Tibial nerve (tissue), 4 donors: ENCODE data around the gene SYNE3. TPM values are rescaled to one million over a fixed set of nuclear protein-coding genes. Genes with fewer than 3 reads are reported as not detected.

ENCODE experiments used
- DNase-seq, 2 donors: peaks; one replicate each; pipeline ENCODE4 v3.0.0-alpha.2; 2019; ENCODE audit warnings: low spot score in 2 of 2
- H3K27ac ChIP-seq, 4 donors: fragments of 200-600 bp; sonication (generic) in 3 of 4; one replicate each; pipeline ENCODE4 v1.5.1; 2017 to 2019; ENCODE audit warnings: mild to moderate bottlenecking in 1 of 4
- H3K27me3 ChIP-seq, 2 donors: fragments of 200-600 bp; sonication (generic) in 1 of 2; one replicate each; pipeline versions ENCODE4 v1.5.1 to v1.6.0; 2017 to 2019
- H3K36me3 ChIP-seq, 3 donors: fragments of 200-600 bp; sonication (generic); one replicate each; pipeline ENCODE4 v1.5.1; 2018 to 2019
- H3K4me1 ChIP-seq, 4 donors: fragments of 200-600 bp; sonication (generic) in 3 of 4; one replicate each; pipeline ENCODE4 v1.5.1; 2017 to 2019
- H3K4me3 ChIP-seq, 4 donors: fragments of 200-600 bp; sonication (generic) in 3 of 4; one replicate each; pipeline ENCODE4 v1.5.1; 2017 to 2019; ENCODE audit warnings: mild to moderate bottlenecking in 1 of 4, moderate library complexity in 1 of 4
- H3K9me3 ChIP-seq, 4 donors: fragments of 200-600 bp; sonication (generic) in 3 of 4; one replicate each; pipeline ENCODE4 v1.5.1; 2017 to 2019
- CTCF ChIP-seq, 5 experiments: fragments of 200-600 bp in 3 of 5; fragments of 450-650 bp in 2 of 5; sonication (generic) in 3 of 5; IDR thresholded peaks; one replicate each; pipeline ENCODE4 v1.5.1; 2016 to 2019; ENCODE audit warnings: antibody characterized with exemption in 5 of 5, mild to moderate bottlenecking in 3 of 5, moderate library complexity in 2 of 5
- EP300 ChIP-seq, 2 donors: sonication (generic); formaldehyde crosslinking; IDR thresholded peaks; one replicate each; pipeline ENCODE4 v1.6.1; 2017; ENCODE audit warnings: antibody characterized with exemption in 2 of 2, mild to moderate bottlenecking in 1 of 2
- POLR2A ChIP-seq, 2 donors: fragments of 450-650 bp; IDR thresholded peaks; one replicate each; pipeline ENCODE4 v1.6.1; 2017; ENCODE audit warnings: antibody characterized with exemption in 2 of 2, mild to moderate bottlenecking in 2 of 2, moderate library complexity in 2 of 2
- WGBS, 2 donors: methylation state at CpG; one replicate each; pipeline ENCODE4 v1.1.5; 2018; 5-methylcytosine and 5-hydroxymethylcytosine counted together
- total RNA-seq, 4 donors: library from RNA; depleted of rRNA; stranded (reverse); fragments of >200 nt; gene quantifications; one replicate each; pipeline ENCODE4 v1.1.0, GENCODE V29; 2016

The SYNE3 gene
- total RNA-seq, 4 donors from 2014 or later: 71.0 to 106 (median 87.5) TPM

- Histone ChIP-seq H3K27ac (peak overlapping the region; percentile 71 to 94 (median 84)), H3K36me3 (no peaks in the 10 kb centered on the region), H3K4me3 (peak overlapping the region in 1 of 4 donors; percentile 4), H3K27me3 (no peaks in the 10 kb centered on the region), H3K9me3 (no peaks in the 10 kb centered on the region), H3K4me1 (peaks cover 4 to 99% (median 79%) of the 10 kb centered on the region in 4 donors)
- DNase-seq: no peak
- 41 to 53% methylated on average over 13 to 14 of the region's 14 CpGs for WGBS, 2 donors
- TF ChIP-seq POLR2A (IDR thresholded peaks at IDR 0.05) (no peak), CTCF (IDR thresholded peaks at IDR 0.05) (no peak), EP300 (IDR thresholded peaks at IDR 0.05) (no peak)
Measured at GRCh38 chr14:95500201-95500681, 16.2 kb downstream of the SYNE3 start.

GRCh38 chr14:95499354-95499750, 17.1 kb downstream of the SYNE3 start:
- no peak for TF ChIP-seq EP300 (IDR thresholded peaks at IDR 0.05)
- no peak for TF ChIP-seq CTCF (IDR thresholded peaks at IDR 0.05)
- no peak for TF ChIP-seq POLR2A (IDR thresholded peaks at IDR 0.05)
- Histone ChIP-seq H3K27me3 (no peaks in the 10 kb centered on the region), H3K36me3 (no peaks in the 10 kb centered on the region), H3K4me1 (peaks cover 4 to 99% (median 83%) of the 10 kb centered on the region in 4 donors), H3K9me3 (no peaks in the 10 kb centered on the region), H3K27ac (peak overlapping the region; percentile 54 to 94 (median 78)), H3K4me3 (no peak overlapping the region)
- no peak for DNase-seq
- WGBS, 2 donors: 23 to 30% methylated on average over 1 of the region's 1 CpG

- H3K4me3 ChIP-seq: peak overlapping the region in 1 of 4 donors; percentile 8
- no peak for TF ChIP-seq POLR2A (IDR thresholded peaks at IDR 0.05)
- TF ChIP-seq EP300 (IDR thresholded peaks at IDR 0.05): peak in 1 of 2 donors; percentile 26
- no peak for TF ChIP-seq CTCF (IDR thresholded peaks at IDR 0.05)
- 26 to 42% methylated on average over 9 of the region's 9 CpGs for WGBS, 2 donors
- no peaks in the 10 kb centered on the region for H3K9me3 ChIP-seq
- H3K36me3 ChIP-seq: no peaks in the 10 kb centered on the region
- peak overlapping the region; percentile 54 to 94 (median 78) for H3K27ac ChIP-seq
- DNase-seq: no peak
- H3K4me1 ChIP-seq: peaks cover 4 to 99% (median 85%) of the 10 kb centered on the region in 4 donors
- H3K27me3 ChIP-seq: no peaks in the 10 kb centered on the region
Measured at GRCh38 chr14:95498622-95499353, 17.7 kb downstream of the SYNE3 start.

GRCh38 chr14:95497561-95498011, 18.9 kb downstream of the SYNE3 start:
- peak overlapping the region; percentile 54 to 94 (median 78) for H3K27ac ChIP-seq
- TF ChIP-seq EP300 (IDR thresholded peaks at IDR 0.05) (no peak), POLR2A (IDR thresholded peaks at IDR 0.05) (no peak), CTCF (IDR thresholded peaks at IDR 0.05) (no peak)
- no peak overlapping the region for H3K4me3 ChIP-seq
- H3K27me3 ChIP-seq: no peaks in the 10 kb centered on the region
- H3K36me3 ChIP-seq: no peaks in the 10 kb centered on the region
- no peak for DNase-seq
- peaks cover 4 to 99% (median 77%) of the 10 kb centered on the region in 4 donors for H3K4me1 ChIP-seq
- WGBS, 2 donors: 33 to 41% methylated on average over 9 of the region's 9 CpGs
- no peaks in the 10 kb centered on the region for H3K9me3 ChIP-seq

- H3K4me3 ChIP-seq: no peak overlapping the region
- no peaks in the 10 kb centered on the region for H3K9me3 ChIP-seq
- peak overlapping the region; percentile 45 to 94 (median 78) for H3K27ac ChIP-seq
- TF ChIP-seq POLR2A (IDR thresholded peaks at IDR 0.05) (no peak), CTCF (IDR thresholded peaks at IDR 0.05) (no peak), EP300 (IDR thresholded peaks at IDR 0.05) (peak in 1 of 2 donors; percentile 6)
- no peak for DNase-seq
- H3K36me3 ChIP-seq: no peaks in the 10 kb centered on the region
- peaks cover 4 to 96% (median 69%) of the 10 kb centered on the region in 4 donors for H3K4me1 ChIP-seq
- 8 to 9% methylated on average over 4 of the region's 4 CpGs for WGBS, 2 donors
- H3K27me3 ChIP-seq: no peaks in the 10 kb centered on the region
Measured at GRCh38 chr14:95496690-95497259, 19.7 kb downstream of the SYNE3 start.
